ENCODE results near the gene HNRNPM. TPM values are rescaled to one million over a fixed set of nuclear protein-coding genes. Genes with fewer than 3 reads are reported as not detected.
"Not testable (repeated sequence)": the region's sequence is repeated elsewhere in the genome, so short reads cannot be mapped to it uniquely, and the experiment has no call there.

HNRNPM gene
- total RNA-seq (2014; rRNA removed; shearing (Covaris generic)), result 50.8 and 69.7 TPM in 2 replicates
- 119 and 127 TPM in 2 replicates for polyA plus RNA-seq (2014; cell fraction: nucleus; rRNA removed)

- peak; percentile 94 for DNase-seq (ENCODE audit: extremely low read depth, low read depth)
Measured at GRCh38 chr19:8444677-8445487, at the start of gene HNRNPM. HNRNPM (plus strand) TSS chr19:8444975; CDS start chr19:8444999, 24 bp downstream.

GRCh38 chr19:8395621-8396082 lies 49.1 kb upstream of the HNRNPM start:
- DNase-seq (ENCODE audit: extremely low read depth, low read depth), result no peak

GRCh38 chr19:8396185-8396562 lies 48.6 kb upstream of the HNRNPM start:
- no peak for DNase-seq (ENCODE audit: extremely low read depth, low read depth)

GRCh38 chr19:8396563-8397203 lies 48.1 kb upstream of the HNRNPM start:
- DNase-seq (ENCODE audit: extremely low read depth, low read depth), result peak; percentile 82

GRCh38 chr19:8397271-8397670 lies 47.5 kb upstream of the HNRNPM start:
- DNase-seq (ENCODE audit: extremely low read depth, low read depth), result no peak

GRCh38 chr19:8397746-8398310 lies 46.9 kb upstream of the HNRNPM start:
- DNase-seq (ENCODE audit: extremely low read depth, low read depth), result no peak

- no peak for DNase-seq (ENCODE audit: extremely low read depth, low read depth)
Measured at GRCh38 chr19:8398311-8398771, 46.4 kb upstream of the HNRNPM start.

- DNase-seq (ENCODE audit: extremely low read depth, low read depth), result no peak
Measured at GRCh38 chr19:8399681-8400188, 45.0 kb upstream of the HNRNPM start.

- DNase-seq (ENCODE audit: extremely low read depth, low read depth), result no peak
Measured at GRCh38 chr19:8401981-8402411, 42.8 kb upstream of the HNRNPM start.

- no peak for DNase-seq (ENCODE audit: extremely low read depth, low read depth)
Measured at GRCh38 chr19:8403098-8403819, 41.5 kb upstream of the HNRNPM start.

- DNase-seq (ENCODE audit: extremely low read depth, low read depth), result no peak
Measured at GRCh38 chr19:8403820-8404109, 41.0 kb upstream of the HNRNPM start.

- DNase-seq (ENCODE audit: extremely low read depth, low read depth), result no peak
Measured at GRCh38 chr19:8404391-8405151, 40.2 kb upstream of the HNRNPM start.

- not testable (repeated sequence) for DNase-seq (ENCODE audit: extremely low read depth, low read depth)
Measured at GRCh38 chr19:8410718-8411117, 34.1 kb upstream of the HNRNPM start.

- DNase-seq (ENCODE audit: extremely low read depth, low read depth), result peak; percentile 92
Measured at GRCh38 chr19:8412783-8413628, 31.8 kb upstream of the HNRNPM start, which contains the start of gene MARCHF2. MARCHF2 (plus strand) TSS chr19:8413305; CDS start chr19:8421841, 8,536 bp downstream.

GRCh38 chr19:8413629-8413995 lies 31.2 kb upstream of the HNRNPM start:
- DNase-seq (ENCODE audit: extremely low read depth, low read depth), result no peak

GRCh38 chr19:8416796-8417195 lies 28.0 kb upstream of the HNRNPM start:
- no peak for DNase-seq (ENCODE audit: extremely low read depth, low read depth)

GRCh38 chr19:8421484-8422461 lies 23.0 kb upstream of the HNRNPM start:
- DNase-seq (ENCODE audit: extremely low read depth, low read depth), result no peak

GRCh38 chr19:8423817-8424223 lies 21.0 kb upstream of the HNRNPM start:
- DNase-seq (ENCODE audit: extremely low read depth, low read depth), result peak; percentile 77
